NCI-H1436 treated with DMSO at 0.1 percent for 48 hours (cell line): ENCODE results near the gene PPP1R12B.

Experiments
- DNase-seq: peaks from one replicate; lab custom pipeline; 2025; lab: John Stamatoyannopoulos, UW

Gene PPP1R12B, protein sequence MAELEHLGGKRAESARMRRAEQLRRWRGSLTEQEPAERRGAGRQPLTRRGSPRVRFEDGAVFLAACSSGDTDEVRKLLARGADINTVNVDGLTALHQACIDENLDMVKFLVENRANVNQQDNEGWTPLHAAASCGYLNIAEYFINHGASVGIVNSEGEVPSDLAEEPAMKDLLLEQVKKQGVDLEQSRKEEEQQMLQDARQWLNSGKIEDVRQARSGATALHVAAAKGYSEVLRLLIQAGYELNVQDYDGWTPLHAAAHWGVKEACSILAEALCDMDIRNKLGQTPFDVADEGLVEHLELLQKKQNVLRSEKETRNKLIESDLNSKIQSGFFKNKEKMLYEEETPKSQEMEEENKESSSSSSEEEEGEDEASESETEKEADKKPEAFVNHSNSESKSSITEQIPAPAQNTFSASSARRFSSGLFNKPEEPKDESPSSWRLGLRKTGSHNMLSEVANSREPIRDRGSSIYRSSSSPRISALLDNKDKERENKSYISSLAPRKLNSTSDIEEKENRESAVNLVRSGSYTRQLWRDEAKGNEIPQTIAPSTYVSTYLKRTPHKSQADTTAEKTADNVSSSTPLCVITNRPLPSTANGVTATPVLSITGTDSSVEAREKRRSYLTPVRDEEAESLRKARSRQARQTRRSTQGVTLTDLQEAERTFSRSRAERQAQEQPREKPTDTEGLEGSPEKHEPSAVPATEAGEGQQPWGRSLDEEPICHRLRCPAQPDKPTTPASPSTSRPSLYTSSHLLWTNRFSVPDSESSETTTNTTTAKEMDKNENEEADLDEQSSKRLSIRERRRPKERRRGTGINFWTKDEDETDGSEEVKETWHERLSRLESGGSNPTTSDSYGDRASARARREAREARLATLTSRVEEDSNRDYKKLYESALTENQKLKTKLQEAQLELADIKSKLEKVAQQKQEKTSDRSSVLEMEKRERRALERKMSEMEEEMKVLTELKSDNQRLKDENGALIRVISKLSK

DNA sequence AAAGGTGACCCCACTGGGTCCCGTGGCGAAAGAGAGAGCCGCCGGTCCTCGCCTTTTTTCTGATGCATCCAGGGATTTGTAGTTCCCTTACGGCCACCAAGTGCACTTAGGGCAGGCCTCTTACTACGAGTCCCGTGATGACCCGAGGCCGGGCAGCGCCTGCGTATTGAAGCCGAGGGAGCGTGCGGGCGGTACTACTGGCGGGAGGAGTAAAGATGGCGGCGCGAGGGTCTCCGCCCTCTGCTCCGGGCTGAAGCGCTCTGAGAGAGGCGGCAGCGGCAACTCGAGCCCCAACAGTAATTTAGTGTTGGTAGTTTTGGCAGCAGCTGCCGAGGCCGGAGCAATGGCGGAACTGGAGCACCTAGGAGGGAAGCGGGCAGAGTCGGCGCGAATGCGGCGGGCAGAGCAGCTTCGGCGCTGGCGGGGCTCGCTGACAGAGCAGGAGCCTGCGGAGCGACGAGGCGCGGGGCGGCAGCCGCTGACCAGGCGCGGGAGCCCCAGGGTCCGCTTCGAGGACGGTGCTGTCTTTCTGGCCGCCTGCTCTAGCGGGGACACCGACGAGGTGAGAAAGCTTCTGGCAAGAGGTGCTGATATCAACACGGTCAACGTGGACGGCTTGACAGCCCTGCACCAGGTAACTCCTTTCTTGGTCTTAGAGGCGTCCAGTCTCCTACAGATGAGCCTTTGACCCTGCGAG is at the start of gene PPP1R12B:
PPP1R12B (plus strand) TSS at position 191 of the 697 bp plus-strand sequence; CDS start at position 344, 153 bp downstream.
- DNase-seq, result peak; percentile 99

DNA sequence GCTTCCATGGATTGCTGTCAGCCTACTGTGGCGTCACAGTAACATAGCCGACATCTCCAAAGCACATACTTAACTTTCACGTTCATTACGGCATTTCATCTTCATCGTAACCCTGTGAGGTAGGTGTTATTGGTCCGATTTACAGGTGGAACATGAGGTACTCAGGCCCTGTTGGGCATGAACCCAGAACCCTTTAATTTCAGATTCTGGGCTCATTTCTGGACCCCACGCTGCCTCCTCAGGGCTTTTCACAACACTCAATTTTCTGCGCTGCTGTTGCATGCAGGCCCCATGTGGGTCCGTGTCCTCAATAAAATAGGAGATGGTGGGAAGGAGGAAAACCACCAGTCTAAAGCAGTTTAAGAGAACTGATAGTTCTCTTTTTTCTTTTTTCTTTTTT is 46.3 kb upstream of the PPP1R12B start:
- no peak for DNase-seq

DNA sequence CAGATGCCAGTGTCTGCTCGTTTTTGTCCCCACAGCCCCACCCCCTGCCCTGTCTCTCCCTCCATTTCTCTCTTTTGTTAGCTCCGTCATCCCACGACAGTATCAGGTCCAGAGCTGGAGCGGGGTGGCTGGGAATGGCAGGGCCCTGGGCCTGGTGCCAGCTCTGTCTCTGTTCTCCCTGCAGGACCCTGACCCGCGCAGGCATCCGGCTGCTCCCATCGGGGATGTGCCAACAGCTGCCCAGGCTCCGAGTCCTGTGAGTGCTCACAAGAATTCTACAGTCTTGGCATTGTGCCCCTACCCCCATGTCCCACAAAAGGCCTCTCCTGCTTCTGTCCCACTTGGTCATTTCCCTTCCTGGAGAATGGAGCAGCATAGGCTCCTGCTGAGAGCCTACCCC is 44.1 kb upstream of the PPP1R12B start:
- no peak for DNase-seq

DNA sequence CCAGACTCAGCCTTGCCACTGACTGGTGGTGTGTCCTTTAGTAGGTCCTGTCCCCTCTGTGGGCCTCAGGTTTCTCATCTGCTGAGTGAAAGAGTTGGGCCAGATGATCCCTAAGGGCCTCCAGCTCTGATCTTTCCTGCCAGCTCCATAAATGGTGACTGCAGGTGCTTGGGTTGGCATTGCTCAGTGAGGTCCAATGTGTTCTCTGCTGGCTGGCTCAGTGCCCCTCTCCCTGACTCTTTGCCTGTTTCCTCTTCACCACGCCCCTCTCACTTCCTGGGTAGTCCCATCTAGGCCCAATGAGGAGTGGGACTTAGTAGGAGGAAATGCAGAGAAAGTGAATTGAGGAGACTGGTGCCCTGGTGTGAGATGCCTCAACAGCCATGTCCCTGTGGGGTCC is 43.3 kb upstream of the PPP1R12B start:
- no peak for DNase-seq

DNA sequence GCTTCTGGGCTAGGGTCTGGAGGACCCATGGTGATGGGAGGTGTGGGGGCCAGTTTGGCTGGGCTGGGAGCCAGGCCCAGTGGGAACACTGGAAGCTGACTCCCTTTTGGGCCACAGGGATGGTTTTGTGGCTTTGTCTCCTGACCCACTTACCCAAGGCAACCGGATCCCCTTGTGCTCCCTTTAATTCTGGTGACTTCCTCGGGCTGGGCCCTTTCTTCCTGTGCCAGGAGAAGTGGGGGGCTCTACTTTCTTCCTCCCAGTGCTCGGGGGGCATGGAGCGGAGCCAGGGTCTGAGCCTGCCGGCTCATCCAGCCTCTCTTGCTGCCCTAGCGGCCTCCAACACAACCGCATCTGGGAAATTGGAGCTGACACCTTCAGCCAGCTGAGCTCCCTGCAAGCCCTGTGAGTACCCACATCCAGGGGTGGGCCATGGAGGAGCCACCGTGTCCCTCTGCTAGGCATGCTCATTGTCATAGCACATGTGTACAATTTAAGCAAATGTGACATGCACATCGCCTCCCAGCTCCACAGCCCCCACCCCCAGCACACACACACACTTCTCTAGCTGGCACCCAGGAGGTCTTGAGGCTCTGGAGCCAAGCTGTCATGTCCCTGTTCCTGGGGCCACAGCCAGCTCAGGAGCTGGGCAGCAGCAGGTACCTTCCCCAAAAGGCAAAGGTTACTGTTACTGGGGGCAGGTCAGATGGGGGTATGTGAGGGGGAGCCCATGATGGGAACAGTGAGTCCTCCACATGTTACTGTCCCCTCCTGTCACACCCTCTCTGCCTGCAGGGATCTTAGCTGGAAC is 41.8 kb upstream of the PPP1R12B start:
- DNase-seq, result no peak

DNA sequence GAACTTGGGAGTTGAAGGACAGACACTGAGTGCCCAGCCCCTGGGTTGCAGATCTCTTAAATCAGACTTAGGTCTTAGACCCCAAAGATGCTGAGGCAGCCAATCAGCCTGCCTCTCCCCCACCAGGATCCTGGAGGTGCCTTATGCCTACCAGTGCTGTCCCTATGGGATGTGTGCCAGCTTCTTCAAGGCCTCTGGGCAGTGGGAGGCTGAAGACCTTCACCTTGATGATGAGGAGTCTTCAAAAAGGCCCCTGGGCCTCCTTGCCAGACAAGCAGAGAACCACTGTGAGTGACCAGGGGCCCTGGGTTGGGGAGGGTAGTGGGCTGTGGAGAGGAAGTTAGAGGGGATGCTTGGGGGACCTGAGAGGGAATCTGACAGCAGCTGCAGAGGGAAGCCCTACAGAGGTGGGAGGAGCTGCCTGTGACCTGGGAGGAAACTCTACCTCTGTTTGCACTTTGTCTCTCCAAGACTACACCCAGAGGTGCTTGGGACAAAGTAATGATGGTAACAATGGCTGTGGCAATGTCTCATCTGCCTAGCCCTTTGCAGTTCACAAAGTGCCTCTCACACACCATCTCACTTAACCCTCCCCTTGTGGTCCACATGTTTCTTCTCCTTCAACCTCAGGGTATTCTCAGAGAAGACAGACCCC is 38.3 kb upstream of the PPP1R12B start:
- no peak for DNase-seq

DNA sequence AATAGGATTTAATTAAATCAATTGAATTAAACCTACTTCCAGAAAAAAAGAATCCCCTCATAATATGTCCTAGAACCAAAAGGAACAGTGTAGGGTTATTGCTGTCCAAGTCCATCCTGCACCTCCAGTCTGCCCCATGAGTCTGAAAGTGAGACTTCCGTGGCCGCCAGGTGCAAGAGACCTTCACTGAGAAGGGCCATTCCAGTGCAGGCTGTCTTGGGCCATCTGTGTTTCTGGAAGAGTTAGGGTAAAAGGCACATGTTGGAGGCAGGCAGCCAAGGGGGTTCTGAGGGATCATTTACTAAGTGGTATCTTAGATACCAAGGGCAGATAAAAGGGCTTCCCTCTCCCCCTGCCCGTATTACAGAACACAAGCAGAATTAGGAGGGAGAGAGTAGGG is 37.8 kb upstream of the PPP1R12B start:
- DNase-seq, result no peak

DNA sequence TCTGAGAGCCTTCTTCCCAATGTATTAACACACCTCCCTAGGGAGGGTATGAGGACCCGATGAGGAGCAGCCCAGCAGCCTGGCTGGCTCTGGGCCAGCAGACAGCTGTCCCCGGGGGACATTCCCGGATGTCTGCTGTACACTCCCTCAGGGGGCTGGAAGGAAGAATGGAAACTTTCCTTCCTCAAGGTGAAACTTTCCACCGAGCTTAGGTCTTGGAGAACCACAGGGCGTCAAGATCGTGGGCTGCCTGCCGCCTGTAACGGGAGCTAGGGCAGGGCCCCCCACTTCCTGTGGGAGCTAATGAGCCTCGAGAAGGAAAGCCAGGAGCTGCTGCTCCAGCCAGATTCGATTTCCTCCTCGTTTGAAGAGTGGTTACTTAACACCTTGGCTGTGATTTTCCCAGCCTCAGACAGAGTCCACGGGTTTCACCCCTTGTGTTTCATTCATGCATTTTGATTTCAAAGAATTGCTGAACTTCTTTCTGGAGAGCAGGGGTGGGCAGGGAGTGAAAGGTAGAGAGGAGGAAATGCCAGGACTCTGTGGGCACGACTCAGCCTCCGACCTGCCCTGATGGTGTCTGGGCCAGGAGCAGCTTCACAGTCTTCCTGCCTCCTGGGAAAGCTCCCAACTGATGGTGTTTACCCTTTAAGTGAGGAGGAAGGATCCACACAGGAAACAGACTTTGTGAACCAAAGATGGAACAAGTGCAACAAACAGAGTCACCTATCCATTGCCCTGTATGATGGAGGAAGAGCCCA is 36.4 kb upstream of the PPP1R12B start:
- DNase-seq, result no peak

DNA sequence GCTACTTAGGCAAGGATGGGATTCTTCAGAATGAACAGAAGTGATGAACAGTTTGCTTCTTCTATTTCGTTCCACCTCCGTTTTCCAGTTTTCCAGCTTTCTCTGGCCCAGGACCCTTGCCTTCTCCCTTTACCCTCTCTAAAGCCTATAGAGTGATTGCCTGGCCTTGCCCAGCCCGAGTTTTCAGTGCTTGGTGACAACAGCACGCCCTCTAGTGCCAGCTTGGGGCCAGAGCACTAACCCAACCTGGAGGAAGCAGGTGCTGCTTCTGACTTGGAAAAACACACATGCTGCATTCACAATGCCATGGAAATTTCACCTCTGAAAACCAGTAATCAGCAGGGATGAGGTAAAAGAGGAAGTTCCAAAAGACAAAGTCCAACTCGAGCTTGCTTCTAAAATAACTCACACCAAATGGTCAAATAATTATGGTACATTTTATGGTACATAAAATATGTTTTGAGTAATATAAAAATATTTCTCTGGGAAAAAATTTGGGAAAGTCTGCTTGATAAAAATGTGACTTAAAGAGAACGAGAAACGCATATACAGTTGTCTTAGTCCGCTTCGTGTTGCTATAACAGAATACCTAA is 32.8 kb upstream of the PPP1R12B start:
- peak; percentile 33 for DNase-seq

DNA sequence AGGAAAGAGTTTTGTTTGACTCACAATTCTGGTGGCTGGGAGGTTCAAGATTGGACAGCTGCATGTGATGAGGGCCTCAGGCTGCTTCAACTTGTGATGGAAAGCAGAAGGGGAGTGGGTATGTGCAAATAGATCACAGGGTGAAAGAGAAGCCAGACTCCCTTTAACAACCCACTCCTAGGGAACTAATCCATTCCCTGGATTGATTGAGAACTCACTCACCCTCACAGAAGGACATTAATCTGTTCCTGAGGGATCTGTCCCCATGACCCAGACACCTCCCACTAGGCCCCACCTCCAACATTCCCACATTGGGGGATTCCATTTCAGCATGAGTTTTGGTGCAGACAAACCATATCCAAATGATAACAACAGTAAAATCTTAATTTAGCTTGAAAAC is 32.3 kb upstream of the PPP1R12B start:
- no peak for DNase-seq

DNA sequence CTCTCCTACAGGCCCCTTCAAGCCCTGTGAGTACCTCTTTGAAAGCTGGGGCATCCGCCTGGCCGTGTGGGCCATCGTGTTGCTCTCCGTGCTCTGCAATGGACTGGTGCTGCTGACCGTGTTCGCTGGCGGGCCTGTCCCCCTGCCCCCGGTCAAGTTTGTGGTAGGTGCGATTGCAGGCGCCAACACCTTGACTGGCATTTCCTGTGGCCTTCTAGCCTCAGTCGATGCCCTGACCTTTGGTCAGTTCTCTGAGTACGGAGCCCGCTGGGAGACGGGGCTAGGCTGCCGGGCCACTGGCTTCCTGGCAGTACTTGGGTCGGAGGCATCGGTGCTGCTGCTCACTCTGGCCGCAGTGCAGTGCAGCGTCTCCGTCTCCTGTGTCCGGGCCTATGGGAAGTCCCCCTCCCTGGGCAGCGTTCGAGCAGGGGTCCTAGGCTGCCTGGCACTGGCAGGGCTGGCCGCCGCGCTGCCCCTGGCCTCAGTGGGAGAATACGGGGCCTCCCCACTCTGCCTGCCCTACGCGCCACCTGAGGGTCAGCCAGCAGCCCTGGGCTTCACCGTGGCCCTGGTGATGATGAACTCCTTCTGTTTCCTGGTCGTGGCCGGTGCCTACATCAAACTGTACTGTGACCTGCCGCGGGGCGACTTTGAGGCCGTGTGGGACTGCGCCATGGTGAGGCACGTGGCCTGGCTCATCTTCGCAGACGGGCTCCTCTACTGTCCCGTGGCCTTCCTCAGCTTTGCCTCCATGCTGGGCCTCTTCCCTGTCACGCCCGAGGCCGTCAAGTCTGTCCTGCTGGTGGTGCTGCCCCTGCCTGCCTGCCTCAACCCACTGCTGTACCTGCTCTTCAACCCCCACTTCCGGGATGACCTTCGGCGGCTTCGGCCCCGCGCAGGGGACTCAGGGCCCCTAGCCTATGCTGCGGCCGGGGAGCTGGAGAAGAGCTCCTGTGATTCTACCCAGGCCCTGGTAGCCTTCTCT is 30.3 kb upstream of the PPP1R12B start:
- no peak for DNase-seq

DNA sequence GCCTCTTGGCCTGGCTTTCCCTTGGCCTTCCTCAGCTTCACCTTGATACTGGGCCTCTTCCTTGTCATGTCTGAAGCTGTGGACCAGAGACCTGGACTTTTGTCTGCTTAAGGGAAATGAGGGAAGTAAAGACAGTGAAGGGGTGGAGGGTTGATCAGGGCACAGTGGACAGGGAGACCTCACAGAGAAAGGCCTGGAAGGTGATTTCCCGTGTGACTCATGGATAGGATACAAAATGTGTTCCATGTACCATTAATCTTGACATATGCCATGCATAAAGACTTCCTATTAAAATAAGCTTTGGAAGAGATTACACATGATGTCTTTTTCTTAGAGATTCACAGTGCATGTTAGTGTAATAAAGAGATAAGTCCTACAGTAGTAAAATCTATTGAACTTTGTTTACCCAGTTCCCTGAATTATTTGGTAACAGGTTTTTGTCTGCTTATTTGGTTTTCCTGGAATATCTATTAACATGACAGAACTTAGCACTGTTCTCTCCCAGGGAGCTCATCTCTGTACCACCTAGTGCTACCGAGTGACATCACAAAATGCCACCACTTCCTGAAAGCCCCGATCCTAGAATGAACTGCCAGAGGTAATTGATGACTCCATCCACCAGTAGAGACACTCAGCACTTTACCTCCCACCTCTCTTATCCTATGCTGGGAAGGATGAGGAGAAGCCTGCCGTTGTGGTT is 29.0 kb upstream of the PPP1R12B start:
- no peak for DNase-seq

DNA sequence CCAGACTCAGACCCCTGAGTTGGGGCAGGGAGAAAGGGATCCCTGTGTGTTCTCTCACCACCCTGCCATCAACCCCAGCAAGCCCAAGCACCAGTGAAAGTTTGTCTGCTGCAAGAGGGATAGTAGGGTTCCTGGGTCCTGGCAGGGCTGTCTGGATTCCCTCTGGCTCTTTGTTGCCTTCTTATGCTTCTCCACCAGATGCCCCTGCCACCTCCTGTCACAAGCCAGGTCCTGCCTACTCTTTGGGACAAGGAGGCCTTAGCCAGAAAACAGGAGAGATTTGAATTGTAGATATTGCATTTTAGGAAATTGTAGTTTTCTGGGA is 28.5 kb upstream of the PPP1R12B start:
- DNase-seq, result no peak

DNA sequence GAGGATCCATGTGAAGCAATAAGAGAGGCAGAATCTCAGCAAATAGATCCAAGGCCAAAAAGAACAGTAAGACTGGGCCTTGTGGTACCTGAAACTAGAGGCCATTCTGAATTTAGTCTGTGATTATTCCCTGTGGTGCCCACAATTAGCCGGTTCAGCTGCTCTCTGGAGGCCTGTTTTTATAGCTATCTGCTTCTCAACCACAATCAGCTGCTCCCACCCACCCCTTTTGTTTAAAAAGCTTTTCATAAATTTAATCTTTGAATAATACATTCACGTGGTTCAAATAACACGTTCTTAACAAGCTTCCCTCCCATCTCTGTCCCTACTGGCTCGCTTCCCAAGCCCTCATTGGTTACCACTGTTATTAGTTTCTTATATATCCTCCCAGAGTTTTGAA is 24.8 kb upstream of the PPP1R12B start:
- DNase-seq, result peak; percentile 72

DNA sequence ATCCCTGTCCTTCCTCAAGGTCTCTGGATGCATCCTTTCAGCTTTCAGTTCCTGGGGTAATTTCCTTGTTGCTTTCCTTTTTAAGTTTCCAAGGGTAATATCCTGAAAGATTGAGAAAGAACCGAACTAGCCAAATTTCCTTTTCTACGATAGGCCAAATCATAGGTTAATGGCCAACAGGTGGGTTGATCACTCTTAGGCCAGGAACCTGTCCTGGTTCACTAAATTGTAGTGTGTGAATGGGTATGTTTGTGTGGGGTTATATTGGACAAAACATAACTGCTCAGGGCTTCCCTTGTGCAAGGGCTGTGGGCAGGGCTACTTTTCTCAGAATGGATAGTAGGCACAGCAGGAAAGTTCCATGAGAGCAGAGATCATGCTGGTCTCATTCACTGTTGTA is 23.9 kb upstream of the PPP1R12B start:
- DNase-seq, result no peak

DNA sequence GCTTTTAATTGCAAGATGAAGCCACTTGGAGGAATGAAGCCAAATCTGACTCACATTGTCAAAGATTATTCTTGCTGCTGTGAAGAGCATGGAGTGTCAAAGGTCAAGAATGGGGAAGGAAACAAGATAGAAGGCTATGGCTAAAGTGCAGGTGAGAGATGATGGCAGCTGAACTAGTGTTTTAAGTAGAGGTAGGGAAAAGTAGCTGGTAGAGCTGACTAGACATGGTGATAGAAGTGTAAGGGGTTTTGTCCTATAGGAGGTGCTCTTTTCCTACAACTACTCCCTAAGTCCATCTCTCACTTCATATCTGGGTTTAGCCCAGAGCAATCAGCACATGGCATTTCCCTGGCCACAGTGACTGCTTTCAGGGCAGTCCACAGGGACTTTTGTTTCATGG is 18.6 kb upstream of the PPP1R12B start:
- no peak for DNase-seq

DNA sequence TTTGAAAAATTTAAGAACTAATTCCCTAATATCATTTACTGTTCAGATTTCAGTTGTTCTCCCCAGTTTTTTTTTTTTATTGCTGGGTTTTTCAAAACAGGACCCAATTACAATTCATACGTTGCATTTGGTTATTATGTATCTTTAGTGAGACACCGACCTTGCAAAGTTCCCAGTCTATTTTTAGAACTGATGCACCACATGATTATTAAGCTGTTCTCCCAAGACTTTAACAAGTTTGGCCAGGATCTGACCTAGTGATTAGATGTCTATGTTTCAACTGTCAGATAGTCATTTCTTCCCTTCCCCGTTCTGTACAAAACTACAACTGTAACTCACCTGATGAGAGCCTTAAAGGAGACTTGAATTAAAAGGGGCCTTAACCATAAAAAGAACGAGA is 14.6 kb upstream of the PPP1R12B start:
- DNase-seq, result no peak
